Sigmoid colon (tissue), 7 donors: ENCODE measurements around the gene NAAA. TPM values are rescaled to one million over a fixed set of nuclear protein-coding genes. Genes with fewer than 3 reads are reported as not detected.

Source experiments
- DNase-seq: peaks from one replicate; pipeline ENCODE4 v3.0.0-alpha.2; 2019
- H3K27ac ChIP-seq, 4 donors: fragments of 200-600 bp; sonication (generic); one replicate each; pipeline ENCODE4 v1.5.1; 2016 to 2019; ENCODE audit warnings: mild to moderate bottlenecking in 1 of 4
- H3K27me3 ChIP-seq, 3 donors: fragments of 200-600 bp; sonication (generic); one replicate each; pipeline ENCODE4 v1.5.1; 2019; ENCODE audit warnings: mild to moderate bottlenecking in 1 of 3
- H3K36me3 ChIP-seq, 4 donors: fragments of 200-600 bp; sonication (generic); one replicate each; pipeline ENCODE4 v1.5.1; 2016 to 2019
- H3K4me1 ChIP-seq, 4 donors: fragments of 200-600 bp; sonication (generic); one replicate each; pipeline ENCODE4 v1.5.1; 2017 to 2019
- H3K4me3 ChIP-seq, 4 donors: fragments of 200-600 bp; sonication (generic); one replicate each; pipeline ENCODE4 v1.5.1; 2017 to 2019; ENCODE audit warnings: mild to moderate bottlenecking in 2 of 4, moderate library complexity in 1 of 4
- H3K9me3 ChIP-seq, 4 donors: fragments of 200-600 bp in 3 of 4; sonication (generic) in 3 of 4; one replicate each; pipeline versions ENCODE4 v1.5.1 to v1.6.1; 2013 to 2019
- EP300 ChIP-seq, 4 donors: sonication (generic); formaldehyde crosslinking; IDR thresholded peaks; one replicate each; pipeline ENCODE4 v1.6.1; 2017; ENCODE audit warnings: antibody characterized with exemption in 4 of 4
- POLR2A ChIP-seq, 2 donors: fragments of 450-650 bp; IDR thresholded peaks; one replicate each; pipeline ENCODE4 v1.6.1; 2016; ENCODE audit warnings: antibody characterized with exemption in 2 of 2, mild to moderate bottlenecking in 2 of 2, moderate library complexity in 2 of 2
- POLR2AphosphoS5 ChIP-seq, 4 donors: sonication (generic); formaldehyde crosslinking; IDR thresholded peaks; one replicate each; pipeline ENCODE4 v1.6.1; 2017; ENCODE audit warnings: antibody characterized with exemption in 4 of 4
- WGBS, 2 donors: extraction: QIAGEN DNeasy Blood & Tissue Kit; methylation state at CpG; one replicate each; pipeline ENCODE4 v1.1.7; 2013; 5-methylcytosine and 5-hydroxymethylcytosine counted together
- intact Hi-C: fragments of 100-400 bp; cut with DNase I; formaldehyde crosslinking; loops from one replicate; pipeline ENCODE4 v1.15.1; 2023
- polyA plus RNA-seq, 3 donors: library from polyadenylated mRNA; stranded (reverse); fragments of 200-250 nt; gene quantifications; one replicate each; pipeline ENCODE4 v1.2.3, GENCODE V29; 2013
- total RNA-seq, 4 donors: library from RNA; depleted of rRNA; stranded (reverse); fragments of >200 nt; gene quantifications; one replicate each; pipeline ENCODE4 v1.1.0, GENCODE V29; 2016
- TF ChIP-seq, protein P1 (sequence below), 4 experiments: fragments of 450-650 bp in 3 of 4; fragments of 200-600 bp in 1 of 4; IDR thresholded peaks; one replicate each; pipeline ENCODE4 v1.5.1; 2016 to 2019; ENCODE audit warnings: antibody characterized with exemption in 4 of 4, mild to moderate bottlenecking in 3 of 4, moderate library complexity in 2 of 4
- donor health status: healthy with polysubstance abuse.
- donor health status: Bipolar disorder and iron deficiency.
- donor health status: healthy.

Gene NAAA
- total and polyA plus RNA-seq, 7 donors = 23.3 to 60.6 (median 43.7) TPM

- no peak for DNase-seq
- Histone ChIP-seq H3K9me3 (no peaks in the 10 kb centered on the region), H3K36me3 (no peaks in the 10 kb centered on the region), H3K27me3 (no peaks in the 10 kb centered on the region), H3K4me1 (no peaks in the 10 kb centered on the region), H3K27ac (no peak overlapping the region), H3K4me3 (no peak overlapping the region)
- TF ChIP-seq, protein P1, sequence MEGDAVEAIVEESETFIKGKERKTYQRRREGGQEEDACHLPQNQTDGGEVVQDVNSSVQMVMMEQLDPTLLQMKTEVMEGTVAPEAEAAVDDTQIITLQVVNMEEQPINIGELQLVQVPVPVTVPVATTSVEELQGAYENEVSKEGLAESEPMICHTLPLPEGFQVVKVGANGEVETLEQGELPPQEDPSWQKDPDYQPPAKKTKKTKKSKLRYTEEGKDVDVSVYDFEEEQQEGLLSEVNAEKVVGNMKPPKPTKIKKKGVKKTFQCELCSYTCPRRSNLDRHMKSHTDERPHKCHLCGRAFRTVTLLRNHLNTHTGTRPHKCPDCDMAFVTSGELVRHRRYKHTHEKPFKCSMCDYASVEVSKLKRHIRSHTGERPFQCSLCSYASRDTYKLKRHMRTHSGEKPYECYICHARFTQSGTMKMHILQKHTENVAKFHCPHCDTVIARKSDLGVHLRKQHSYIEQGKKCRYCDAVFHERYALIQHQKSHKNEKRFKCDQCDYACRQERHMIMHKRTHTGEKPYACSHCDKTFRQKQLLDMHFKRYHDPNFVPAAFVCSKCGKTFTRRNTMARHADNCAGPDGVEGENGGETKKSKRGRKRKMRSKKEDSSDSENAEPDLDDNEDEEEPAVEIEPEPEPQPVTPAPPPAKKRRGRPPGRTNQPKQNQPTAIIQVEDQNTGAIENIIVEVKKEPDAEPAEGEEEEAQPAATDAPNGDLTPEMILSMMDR (IDR thresholded peaks at IDR 0.05) = no peak
- no peak for TF ChIP-seq EP300 (IDR thresholded peaks at IDR 0.05)
- no peak for TF ChIP-seq POLR2AphosphoS5 (IDR thresholded peaks at IDR 0.05)
- no peak for TF ChIP-seq POLR2A (IDR thresholded peaks at IDR 0.05)
- WGBS, 2 donors = 80 to 88% methylated on average over 5 of the region's 5 CpGs
- intact Hi-C loops = no loop called here
These were observed 31.4 kb downstream of the NAAA start for GRCh38 chr4:75909405-75909804.

DNA sequence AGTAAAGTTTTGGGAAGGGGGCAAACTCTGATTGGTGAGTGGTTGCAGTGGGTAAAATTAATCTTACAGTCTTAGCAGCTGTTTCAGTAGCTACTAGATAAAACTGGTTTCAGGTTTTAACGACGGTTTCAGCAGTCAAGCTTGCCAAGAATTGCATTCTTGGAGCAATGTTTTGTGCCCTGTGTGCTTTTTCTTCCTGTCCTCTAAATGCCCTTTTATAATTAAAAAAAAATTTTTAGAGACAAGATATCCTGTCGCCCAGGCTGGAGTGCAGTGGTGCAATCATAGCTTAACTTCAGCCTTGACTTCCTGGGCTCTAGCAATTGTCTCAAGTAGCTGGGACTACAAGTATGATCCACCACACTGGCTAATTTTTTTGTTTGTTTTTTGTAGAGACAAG, 32.3 kb downstream of the NAAA start:
- TF ChIP-seq POLR2AphosphoS5 (IDR thresholded peaks at IDR 0.05) (no peak), EP300 (IDR thresholded peaks at IDR 0.05) (no peak), POLR2A (IDR thresholded peaks at IDR 0.05) (no peak)
- TF ChIP-seq, protein P1 (IDR thresholded peaks at IDR 0.05) = no peak
- no peak for DNase-seq

GRCh38 chr4:75907966-75908365, 32.8 kb downstream of the NAAA start:
- intact Hi-C loops = no loop called here
- Histone ChIP-seq H3K27ac (no peak overlapping the region), H3K4me3 (no peak overlapping the region), H3K27me3 (no peaks in the 10 kb centered on the region), H3K9me3 (no peaks in the 10 kb centered on the region), H3K36me3 (no peaks in the 10 kb centered on the region), H3K4me1 (no peaks in the 10 kb centered on the region)
- 85 to 86% methylated on average over 3 of the region's 3 CpGs for WGBS, 2 donors
- TF ChIP-seq POLR2AphosphoS5 (IDR thresholded peaks at IDR 0.05) = no peak
- TF ChIP-seq, protein P1 (IDR thresholded peaks at IDR 0.05) = no peak
- DNase-seq = no peak

More for the DNA sequence above, 32.3 kb downstream of the NAAA start:
- intact Hi-C loops = no loop called here
- 8 to 43% methylated on average over 3 of the region's 3 CpGs for WGBS, 2 donors
- no peaks in the 10 kb centered on the region for H3K4me1 ChIP-seq
- no peak overlapping the region for H3K4me3 ChIP-seq
- no peak overlapping the region for H3K27ac ChIP-seq
- H3K27me3 ChIP-seq = no peaks in the 10 kb centered on the region
- no peaks in the 10 kb centered on the region for H3K9me3 ChIP-seq
- H3K36me3 ChIP-seq = no peaks in the 10 kb centered on the region

GRCh38 chr4:75904076-75904475, 36.7 kb downstream of the NAAA start:
- DNase-seq = no peak
- H3K4me3 ChIP-seq = no peak overlapping the region
- WGBS, 2 donors = 24 to 65% methylated on average over 5 of the region's 5 CpGs
- H3K36me3 ChIP-seq = no peaks in the 10 kb centered on the region
- TF ChIP-seq, protein P1 (IDR thresholded peaks at IDR 0.05) = no peak
- TF ChIP-seq POLR2A (IDR thresholded peaks at IDR 0.05) (no peak), POLR2AphosphoS5 (IDR thresholded peaks at IDR 0.05) (no peak), EP300 (IDR thresholded peaks at IDR 0.05) (no peak)
- H3K9me3 ChIP-seq = no peaks in the 10 kb centered on the region
- H3K4me1 ChIP-seq = no peaks in the 10 kb centered on the region
- no peaks in the 10 kb centered on the region for H3K27me3 ChIP-seq
- no peak overlapping the region for H3K27ac ChIP-seq
- intact Hi-C loops = no loop called here

- Histone ChIP-seq H3K4me3 (no peak within 1 kb of the TSS), H3K4me1 (no peaks in the 10 kb centered on the region), H3K27ac (no peak within 1 kb of the TSS), H3K27me3 (no peaks in the 10 kb centered on the region), H3K9me3 (no peaks in the 10 kb centered on the region), H3K36me3 (no peaks in the 10 kb centered on the region)
- intact Hi-C loops = no loop called here
- 91% methylated on average over 5 of the region's 5 CpGs for WGBS, 2 donors
- TF ChIP-seq, protein P1 (IDR thresholded peaks at IDR 0.05) = no peak
- no peak for TF ChIP-seq EP300 (IDR thresholded peaks at IDR 0.05)
- no peak for TF ChIP-seq POLR2AphosphoS5 (IDR thresholded peaks at IDR 0.05)
- TF ChIP-seq POLR2A (IDR thresholded peaks at IDR 0.05) = no peak
- DNase-seq = no peak
These were observed 38.5 kb downstream of the NAAA start, which contains the start of gene PPEF2 for GRCh38 chr4:75902352-75902751. Gene PPEF2, minus strand, starts transcription at chr4:75902452. Its CDS starts 6,127 bp downstream, at chr4:75896325.
